Measurements from ENCODE around the gene BTBD2.
A peak's percentile ranks its signal among the peaks of the same experiment; 100 is the strongest.

Gene BTBD2

GRCh38 chr19:1956868-1957492 is 58.5 kb downstream of the BTBD2 start:
- no peak for DNase-seq

- DNase-seq = no peak
Observed at GRCh38 chr19:1956122-1956494, 59.4 kb downstream of the BTBD2 start.

- DNase-seq = no peak
Observed at GRCh38 chr19:1955171-1956121, 60.1 kb downstream of the BTBD2 start.

- no peak for DNase-seq
Observed at GRCh38 chr19:1954532-1954933, 61.0 kb downstream of the BTBD2 start.

GRCh38 chr19:1953441-1954094 is 61.9 kb downstream of the BTBD2 start:
- DNase-seq = no peak

GRCh38 chr19:1953037-1953436 is 62.5 kb downstream of the BTBD2 start:
- no peak for DNase-seq

GRCh38 chr19:1952635-1953034 is 62.9 kb downstream of the BTBD2 start:
- no peak for DNase-seq

GRCh38 chr19:1950640-1951039 is 64.9 kb downstream of the BTBD2 start:
- DNase-seq = no peak

- DNase-seq = no peak
Observed at GRCh38 chr19:1949304-1950101, 66.0 kb downstream of the BTBD2 start.

- no peak for DNase-seq
Observed at GRCh38 chr19:1947651-1948209, 67.8 kb downstream of the BTBD2 start.

GRCh38 chr19:1945899-1946298 is 69.6 kb downstream of the BTBD2 start:
- peak; percentile 33 for DNase-seq

- DNase-seq = no peak
Observed at GRCh38 chr19:1944916-1945561, 70.5 kb downstream of the BTBD2 start.

- no peak for DNase-seq
Observed at GRCh38 chr19:1944088-1944915, 71.2 kb downstream of the BTBD2 start.

GRCh38 chr19:1943661-1944087 is 71.8 kb downstream of the BTBD2 start:
- DNase-seq = no peak

- DNase-seq = no peak
Observed at GRCh38 chr19:1942934-1943555, 72.5 kb downstream of the BTBD2 start.

GRCh38 chr19:1942078-1942933 is 73.2 kb downstream of the BTBD2 start:
- peak; percentile 60 for DNase-seq

- DNase-seq = no peak
Observed at GRCh38 chr19:1941146-1942077, 74.1 kb downstream of the BTBD2 start, which contains the start of gene CSNK1G2. TSS of gene CSNK1G2 (plus strand) at chr19:1941172. CDS start at chr19:1969773, 28,601 bp downstream.

GRCh38 chr19:1938071-1938470 is 77.4 kb downstream of the BTBD2 start:
- DNase-seq = no peak
